ENCODE measurements around the gene TCF20.

GRCh38 chr22:42270176-42270509, 310 bp downstream of the TCF20 start:
- TF ChIP-seq CTCF (IDR thresholded peaks at IDR 0.05) (no peak), POLR2A (IDR thresholded peaks at IDR 0.05) (no peak)
